DOHH2 (cell line): ENCODE measurements around the gene STK16.

Experiments
- H3F3A ChIP-seq: fragments of 200-600 bp; sonication (generic), shearing (Covaris generic); 2 replicates; pipeline ENCODE4 v1.6.0; 2016; ENCODE audit warnings: antibody characterized with exemption, mild to moderate bottlenecking; ENCODE audit not compliant: control insufficient read depth, insufficient read depth
- H3K27ac ChIP-seq: fragments of 200-600 bp; sonication (generic); 2 replicates; pipeline ENCODE4 v1.5.1; 2014; ENCODE audit warnings: low read depth, mild to moderate bottlenecking, low read length, moderate library complexity
- H3K27me3 ChIP-seq: fragments of 200-600 bp; sonication (generic); 2 replicates; pipeline ENCODE4 v1.6.1; 2014; ENCODE audit warnings: mild to moderate bottlenecking, low read length, mixed read lengths; ENCODE audit not compliant: control insufficient read depth
- H3K36me3 ChIP-seq: fragments of 200-600 bp; sonication (generic); 2 replicates; pipeline ENCODE4 v1.6.1; 2014; ENCODE audit warnings: mild to moderate bottlenecking, low read length, moderate library complexity, mixed read lengths; ENCODE audit not compliant: control insufficient read depth
- H3K4me1 ChIP-seq: fragments of 200-600 bp; sonication (generic); 2 replicates; pipeline ENCODE4 v1.6.1; 2014; ENCODE audit warnings: mild to moderate bottlenecking, low read length, mixed read lengths; ENCODE audit not compliant: control insufficient read depth
- H3K4me2 ChIP-seq: fragments of 200-600 bp; sonication (generic); 2 replicates; pipeline ENCODE4 v1.6.0; 2014; ENCODE audit warnings: mild to moderate bottlenecking, low read length, moderate library complexity
- H3K4me3 ChIP-seq: fragments of 200-600 bp; sonication (generic); 2 replicates; pipeline ENCODE4 v1.5.1; 2014; ENCODE audit warnings: mild to moderate bottlenecking, low read length, mixed read lengths
- H3K79me2 ChIP-seq: fragments of 200-600 bp; sonication (generic); 2 replicates; pipeline ENCODE4 v1.6.1; 2014; ENCODE audit warnings: mild to moderate bottlenecking, low read length, mixed read lengths; ENCODE audit not compliant: control insufficient read depth
- H3K9me2 ChIP-seq: fragments of 200-600 bp; sonication (generic); replicated peaks from 2 replicates; pipeline ENCODE4 v1.6.1; 2014; ENCODE audit warnings: mild to moderate bottlenecking, low read length, mixed read lengths; ENCODE audit not compliant: control insufficient read depth
- H3K9me3 ChIP-seq: fragments of 200-600 bp; sonication (generic); 2 replicates; pipeline ENCODE4 v1.6.1; 2014; ENCODE audit warnings: antibody characterized with exemption, low read length, mixed read lengths; ENCODE audit not compliant: control insufficient read depth, insufficient read depth
- H4K20me1 ChIP-seq: fragments of 200-600 bp; sonication (generic); 2 replicates; pipeline ENCODE4 v1.6.0; 2014; ENCODE audit warnings: low read depth, mild to moderate bottlenecking, antibody characterized with exemption, low read length, moderate library complexity; ENCODE audit not compliant: control insufficient read depth, insufficient read depth
- CTCF ChIP-seq: fragments of 200-600 bp; sonication (generic); IDR thresholded peaks from one replicate; pipeline ENCODE4 v1.5.1; 2014; ENCODE audit warnings: antibody characterized with exemption, mild to moderate bottlenecking, low read depth, low read length; ENCODE audit not compliant: poor library complexity, severe bottlenecking
- EZH2phosphoT487 ChIP-seq: fragments of 200-600 bp; sonication (generic); IDR thresholded peaks from 2 replicates; pipeline ENCODE4 v1.6.1; 2017; ENCODE audit warnings: borderline replicate concordance, mild to moderate bottlenecking, antibody characterized with exemption, low read length, moderate library complexity, mixed read lengths

Gene STK16

GRCh38 chr2:219205165-219205538 lies 40.1 kb upstream of the STK16 start:
- no peaks in the 10 kb centered on the region for H3K9me3 ChIP-seq
- no peak overlapping the region for H3K27ac ChIP-seq

DNA sequence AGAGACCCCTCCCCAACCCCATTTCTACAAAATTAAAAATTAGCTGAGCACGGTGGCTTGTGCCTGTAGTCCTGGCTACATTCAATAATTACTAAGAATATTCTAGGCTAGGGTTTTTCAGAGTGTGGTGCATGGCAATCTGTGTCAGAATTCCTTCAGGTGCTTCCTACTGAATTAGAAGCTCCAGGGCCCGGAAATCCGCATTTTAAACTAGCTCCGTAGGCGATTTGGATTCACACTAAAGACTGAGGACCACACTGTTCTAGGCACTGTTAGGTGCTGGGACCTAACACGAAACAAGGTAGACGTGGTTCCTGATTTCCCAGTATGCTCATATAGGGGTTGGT lies 39.3 kb upstream of the STK16 start:
- no peak for TF ChIP-seq CTCF
- TF ChIP-seq EZH2phosphoT487 = no peak
- H3K36me3 ChIP-seq = peaks cover 38% of the 10 kb centered on the region
- no peaks in the 10 kb centered on the region for H3K9me2 ChIP-seq
- peaks cover 18% of the 10 kb centered on the region for H3K4me1 ChIP-seq
- H3K27me3 ChIP-seq = no peaks in the 10 kb centered on the region
- no peaks in the 10 kb centered on the region for H3K9me3 ChIP-seq
- H4K20me1 ChIP-seq = no peaks in the 10 kb centered on the region
- peak overlapping the region; percentile 88 for H3K4me3 ChIP-seq
- peaks cover 7% of the 10 kb centered on the region; the same call in 1 of the 2 replicates for H3F3A ChIP-seq
- H3K4me2 ChIP-seq = peak overlapping the region; percentile 97
- H3K27ac ChIP-seq = peak overlapping the region; percentile 76
- peaks cover 3% of the 10 kb centered on the region; the same call in 1 of the 2 replicates for H3K79me2 ChIP-seq

More at GRCh38 chr2:219205165-219205538, 40.1 kb upstream of the STK16 start:
- H3K4me1 ChIP-seq = peaks cover 18% of the 10 kb centered on the region
- H3F3A ChIP-seq = peaks cover 7% of the 10 kb centered on the region; the same call in 1 of the 2 replicates
- peaks cover 30% of the 10 kb centered on the region for H3K36me3 ChIP-seq
- no peak for TF ChIP-seq EZH2phosphoT487
- TF ChIP-seq CTCF = no peak
- no peaks in the 10 kb centered on the region for H3K9me2 ChIP-seq
- H4K20me1 ChIP-seq = no peaks in the 10 kb centered on the region
- no peak overlapping the region for H3K4me2 ChIP-seq
- H3K4me3 ChIP-seq = no peak overlapping the region
- H3K27me3 ChIP-seq = no peaks in the 10 kb centered on the region
- H3K79me2 ChIP-seq = peaks cover 3% of the 10 kb centered on the region; the same call in 1 of the 2 replicates

DNA sequence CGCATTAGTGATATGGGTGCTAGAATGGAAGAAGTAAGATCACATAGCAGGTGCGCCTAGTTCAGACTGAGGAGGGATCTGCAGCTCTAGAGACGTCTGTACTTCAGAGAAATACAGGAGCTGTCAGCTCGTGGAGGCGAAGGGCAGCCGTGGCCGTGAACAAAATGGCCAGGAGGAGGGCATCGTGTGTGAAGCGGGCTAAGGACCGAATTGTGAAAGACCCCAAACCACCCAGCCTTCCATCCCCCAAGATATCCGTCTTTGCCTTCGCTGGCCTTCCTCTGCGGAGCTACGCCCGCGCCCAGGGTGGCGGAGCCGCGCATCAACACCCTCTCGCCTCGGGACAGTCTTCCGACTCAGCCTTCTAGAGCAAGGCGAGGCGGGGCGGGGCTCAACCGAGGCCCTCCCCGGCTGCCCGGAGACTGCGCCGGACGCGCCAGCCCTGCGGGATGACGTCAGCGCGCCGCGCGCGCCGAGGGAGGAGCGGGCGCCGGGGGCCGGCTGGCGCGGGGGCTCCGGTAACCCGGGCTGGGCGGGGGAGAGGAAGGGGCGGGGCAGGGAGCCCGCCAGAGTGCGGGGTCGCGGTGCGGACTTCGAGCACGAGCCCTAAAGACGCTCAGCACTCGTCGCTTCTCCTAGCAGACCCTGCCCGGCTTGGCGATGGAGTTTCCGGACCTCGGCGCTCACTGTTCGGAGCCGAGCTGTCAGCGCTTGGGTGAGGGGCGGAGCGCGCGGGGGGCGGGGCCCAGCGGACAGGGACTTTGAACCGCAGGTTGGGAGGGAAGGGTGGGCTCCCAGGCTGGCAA lies 38.7 kb upstream of the STK16 start, which contains the start of gene ZFAND2B:
Gene ZFAND2B, plus strand, starts transcription at position 455 of the 806 bp plus-strand sequence. Its CDS starts 206 bp downstream, at position 661.
- H3K9me3 ChIP-seq = no peaks in the 10 kb centered on the region
- no peaks in the 10 kb centered on the region for H4K20me1 ChIP-seq
- peaks cover 7% of the 10 kb centered on the region; the same call in 1 of the 2 replicates for H3F3A ChIP-seq
- H3K79me2 ChIP-seq = peaks cover 3% of the 10 kb centered on the region; the same call in 1 of the 2 replicates
- H3K36me3 ChIP-seq = peaks cover 43% of the 10 kb centered on the region
- peak within 1 kb of the TSS; percentile 88 for H3K4me3 ChIP-seq
- peak within 1 kb of the TSS; percentile 76 for H3K27ac ChIP-seq
- TF ChIP-seq CTCF (peak; percentile 16), EZH2phosphoT487 (no peak)
- peaks cover 18% of the 10 kb centered on the region for H3K4me1 ChIP-seq
- H3K27me3 ChIP-seq = no peaks in the 10 kb centered on the region
- no peaks in the 10 kb centered on the region for H3K9me2 ChIP-seq
- H3K4me2 ChIP-seq = peak within 1 kb of the TSS; percentile 97
